ENCODE data around the gene PLEKHG4. TPM values are rescaled to one million over a fixed set of nuclear protein-coding genes. Genes with fewer than 3 reads are reported as not detected.

PLEKHG4 gene
- total RNA-seq, 1 experiment from 2014 or later, result 5.5 TPM

DNA sequence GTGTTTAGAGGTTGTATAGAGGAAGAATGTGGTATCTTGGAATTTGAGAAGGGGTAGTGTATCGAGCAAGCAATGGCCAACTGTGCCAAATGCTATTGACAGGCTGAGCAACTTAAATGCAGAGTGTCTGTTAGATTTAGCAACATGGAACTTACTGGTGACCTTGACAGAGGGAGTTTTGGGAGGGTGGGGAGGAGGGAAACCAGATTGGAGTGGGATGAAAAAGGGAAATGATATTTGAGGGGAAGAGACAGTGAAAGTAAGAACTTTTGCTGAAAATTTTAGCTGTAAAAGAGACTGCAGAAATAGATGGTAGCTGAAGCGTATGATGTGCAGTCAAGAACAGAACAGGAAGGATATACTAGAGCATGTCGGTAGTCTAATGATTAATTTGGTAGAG lies 48.4 kb downstream of the PLEKHG4 start:
- Mint-ChIP-seq H3K4me3 (ENCODE audit: low read depth, unreplicated experiment) (peak overlapping the region; percentile 79), H3K9me3 (ENCODE audit: low read depth, unreplicated experiment) (peaks cover 2% of the 10 kb centered on the region), H3K27me3 (ENCODE audit: unreplicated experiment) (no peaks in the 10 kb centered on the region), H3K4me1 (ENCODE audit: low read depth, unreplicated experiment) (peaks cover 40% of the 10 kb centered on the region), H3K36me3 (ENCODE audit: insufficient read depth, unreplicated experiment) (peaks cover 25% of the 10 kb centered on the region), H3K27ac (ENCODE audit: unreplicated experiment) (peak overlapping the region; percentile 4)
- intact Hi-C loops (cut with micrococcal nuclease; ENCODE audit: unreplicated experiment), result loop anchor here (2.0 to 5.0 kb wide), 2 partner anchors 35 to 67 kb away; no protein-coding TSS in a partner anchor
- CTCF ChIA-PET, result interaction anchor here (0.6 to 2.1 kb wide), 9 partner anchors 11 to 113 kb away, joined by 3 to 28 read pairs (median 7); no protein-coding TSS in a partner anchor
- DNase-seq, result no peak
- TF ChIP-seq, protein P1, sequence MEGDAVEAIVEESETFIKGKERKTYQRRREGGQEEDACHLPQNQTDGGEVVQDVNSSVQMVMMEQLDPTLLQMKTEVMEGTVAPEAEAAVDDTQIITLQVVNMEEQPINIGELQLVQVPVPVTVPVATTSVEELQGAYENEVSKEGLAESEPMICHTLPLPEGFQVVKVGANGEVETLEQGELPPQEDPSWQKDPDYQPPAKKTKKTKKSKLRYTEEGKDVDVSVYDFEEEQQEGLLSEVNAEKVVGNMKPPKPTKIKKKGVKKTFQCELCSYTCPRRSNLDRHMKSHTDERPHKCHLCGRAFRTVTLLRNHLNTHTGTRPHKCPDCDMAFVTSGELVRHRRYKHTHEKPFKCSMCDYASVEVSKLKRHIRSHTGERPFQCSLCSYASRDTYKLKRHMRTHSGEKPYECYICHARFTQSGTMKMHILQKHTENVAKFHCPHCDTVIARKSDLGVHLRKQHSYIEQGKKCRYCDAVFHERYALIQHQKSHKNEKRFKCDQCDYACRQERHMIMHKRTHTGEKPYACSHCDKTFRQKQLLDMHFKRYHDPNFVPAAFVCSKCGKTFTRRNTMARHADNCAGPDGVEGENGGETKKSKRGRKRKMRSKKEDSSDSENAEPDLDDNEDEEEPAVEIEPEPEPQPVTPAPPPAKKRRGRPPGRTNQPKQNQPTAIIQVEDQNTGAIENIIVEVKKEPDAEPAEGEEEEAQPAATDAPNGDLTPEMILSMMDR (IDR thresholded peaks at IDR 0.05; ENCODE audit: unreplicated experiment), result no peak
- BruUV-seq (replicated peaks), result no TSS peak

DNA sequence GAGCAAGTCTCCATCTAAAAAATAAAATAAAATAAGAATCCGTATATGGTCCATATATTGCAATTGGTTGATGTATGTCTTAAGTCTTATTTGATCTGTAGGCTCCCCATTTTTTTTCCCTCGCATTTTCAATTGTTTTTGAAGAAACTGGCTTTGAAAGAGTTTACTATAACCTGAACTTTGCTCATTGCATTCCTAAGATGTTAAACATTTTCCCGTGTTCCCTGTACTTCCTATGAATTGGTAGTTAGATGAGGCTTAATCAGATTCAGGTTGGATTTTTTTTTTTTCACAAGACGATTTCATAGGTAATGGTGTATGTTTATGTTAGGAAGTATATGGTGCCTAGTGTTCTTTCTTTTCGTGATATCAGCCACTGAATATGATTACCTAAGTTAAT lies 50.6 kb downstream of the PLEKHG4 start:
- Mint-ChIP-seq H3K27ac (ENCODE audit: unreplicated experiment) (peak overlapping the region; percentile 86), H3K36me3 (ENCODE audit: insufficient read depth, unreplicated experiment) (peaks cover 25% of the 10 kb centered on the region), H3K4me3 (ENCODE audit: low read depth, unreplicated experiment) (no peak overlapping the region), H3K9me3 (ENCODE audit: low read depth, unreplicated experiment) (peaks cover 2% of the 10 kb centered on the region), H3K4me1 (ENCODE audit: low read depth, unreplicated experiment) (peaks cover 40% of the 10 kb centered on the region), H3K27me3 (ENCODE audit: unreplicated experiment) (no peaks in the 10 kb centered on the region)
- intact Hi-C loops (cut with micrococcal nuclease; ENCODE audit: unreplicated experiment), result loop anchor here (5.0 kb wide), 1 partner anchor 32 kb away; no protein-coding TSS in a partner anchor
- no peak for DNase-seq
- CTCF ChIA-PET, result no interaction called here
- TF ChIP-seq, protein P1 (IDR thresholded peaks at IDR 0.05; ENCODE audit: unreplicated experiment), result no peak
- no TSS peak for BruUV-seq (replicated peaks)

DNA sequence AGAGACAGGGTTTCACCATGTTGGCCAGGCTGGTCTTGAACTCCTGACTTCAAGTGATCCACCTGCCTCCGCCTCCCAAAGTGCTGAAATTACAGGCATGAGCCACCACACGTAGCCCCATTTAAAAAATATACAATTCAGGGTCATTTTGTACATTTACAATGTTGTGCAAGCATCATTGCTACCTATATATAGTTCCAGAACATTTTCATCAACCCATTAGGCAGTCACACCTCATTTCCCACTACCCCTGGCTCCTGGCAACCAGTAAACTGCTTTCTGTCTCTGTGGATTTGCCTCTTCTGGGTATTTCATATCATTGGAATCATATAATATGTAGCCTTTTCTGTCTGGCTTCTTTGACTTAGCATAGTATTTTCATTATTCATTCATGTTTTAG lies 54.0 kb downstream of the PLEKHG4 start:
- BruUV-seq (replicated peaks), result no TSS peak
- peaks cover 7% of the 10 kb centered on the region for H3K9me3 Mint-ChIP-seq (ENCODE audit: low read depth, unreplicated experiment)
- H3K27me3 Mint-ChIP-seq (ENCODE audit: unreplicated experiment), result no peaks in the 10 kb centered on the region
- H3K4me1 Mint-ChIP-seq (ENCODE audit: low read depth, unreplicated experiment), result peaks cover 15% of the 10 kb centered on the region
- TF ChIP-seq, protein P1 (IDR thresholded peaks at IDR 0.05; ENCODE audit: unreplicated experiment), result no peak
- H3K27ac Mint-ChIP-seq (ENCODE audit: unreplicated experiment), result no peak overlapping the region
- CTCF ChIA-PET, result interaction anchor here (0.6 kb wide), 1 partner anchor 65 kb away, joined by 3 read pairs; no protein-coding TSS in a partner anchor
- intact Hi-C loops (cut with micrococcal nuclease; ENCODE audit: unreplicated experiment), result no loop called here
- H3K4me3 Mint-ChIP-seq (ENCODE audit: low read depth, unreplicated experiment), result no peak overlapping the region
- peaks cover 7% of the 10 kb centered on the region for H3K36me3 Mint-ChIP-seq (ENCODE audit: insufficient read depth, unreplicated experiment)
- DNase-seq, result no peak

DNA sequence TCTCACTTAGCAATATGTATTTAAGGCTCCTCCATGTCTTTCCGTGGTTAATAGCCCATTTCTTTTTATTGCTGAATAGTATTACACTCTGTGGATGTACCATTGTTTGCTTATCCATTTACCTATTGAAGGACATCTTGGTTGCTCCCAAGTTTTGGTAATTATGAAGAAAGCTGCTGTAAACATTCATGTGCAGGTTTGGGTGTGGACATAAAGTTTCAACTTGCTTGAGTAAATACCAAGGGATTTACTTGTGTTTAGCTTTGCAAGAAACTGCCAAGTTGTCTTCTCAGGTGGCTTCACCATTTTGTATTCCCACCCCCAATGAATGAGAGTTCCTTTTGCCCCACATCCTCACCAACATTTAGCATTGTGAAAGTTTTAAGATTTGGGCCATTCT lies 56.8 kb downstream of the PLEKHG4 start:
- BruUV-seq (replicated peaks), result no TSS peak
- DNase-seq, result no peak
- peaks cover 4% of the 10 kb centered on the region for H3K9me3 Mint-ChIP-seq (ENCODE audit: low read depth, unreplicated experiment)
- TF ChIP-seq, protein P1 (IDR thresholded peaks at IDR 0.05; ENCODE audit: unreplicated experiment), result no peak
- intact Hi-C loops (cut with micrococcal nuclease; ENCODE audit: unreplicated experiment), result no loop called here
- CTCF ChIA-PET, result interaction anchor here (1.2 kb wide), 1 partner anchor 10 kb away, joined by 5 read pairs; the partner anchor contains the start of genes KCTD19 and LRRC36
- no peak overlapping the region for H3K4me3 Mint-ChIP-seq (ENCODE audit: low read depth, unreplicated experiment)
- H3K4me1 Mint-ChIP-seq (ENCODE audit: low read depth, unreplicated experiment), result peaks cover 2% of the 10 kb centered on the region
- H3K36me3 Mint-ChIP-seq (ENCODE audit: insufficient read depth, unreplicated experiment), result no peaks in the 10 kb centered on the region
- no peaks in the 10 kb centered on the region for H3K27me3 Mint-ChIP-seq (ENCODE audit: unreplicated experiment)
- no peak overlapping the region for H3K27ac Mint-ChIP-seq (ENCODE audit: unreplicated experiment)

Data from Calu3 (cell line).